Jurkat, Clone E6-1 (cell line): Measurements from ENCODE around the gene DSTYK.
"Not testable (repeated sequence)": the region's sequence is repeated elsewhere in the genome, so short reads cannot be mapped to it uniquely, and the experiment has no call there.

Experiments
- DNase-seq: peaks from one replicate; pipeline ENCODE4 v3.0.0-alpha.2; 2011; ENCODE audit warnings: low read depth, low spot score
- H3K4me3 ChIP-seq: 2 replicates; pipeline ENCODE4 v1.5.1; 2011; ENCODE audit warnings: mild to moderate bottlenecking, low read length, control low read depth, moderate library complexity

DSTYK gene

DNA sequence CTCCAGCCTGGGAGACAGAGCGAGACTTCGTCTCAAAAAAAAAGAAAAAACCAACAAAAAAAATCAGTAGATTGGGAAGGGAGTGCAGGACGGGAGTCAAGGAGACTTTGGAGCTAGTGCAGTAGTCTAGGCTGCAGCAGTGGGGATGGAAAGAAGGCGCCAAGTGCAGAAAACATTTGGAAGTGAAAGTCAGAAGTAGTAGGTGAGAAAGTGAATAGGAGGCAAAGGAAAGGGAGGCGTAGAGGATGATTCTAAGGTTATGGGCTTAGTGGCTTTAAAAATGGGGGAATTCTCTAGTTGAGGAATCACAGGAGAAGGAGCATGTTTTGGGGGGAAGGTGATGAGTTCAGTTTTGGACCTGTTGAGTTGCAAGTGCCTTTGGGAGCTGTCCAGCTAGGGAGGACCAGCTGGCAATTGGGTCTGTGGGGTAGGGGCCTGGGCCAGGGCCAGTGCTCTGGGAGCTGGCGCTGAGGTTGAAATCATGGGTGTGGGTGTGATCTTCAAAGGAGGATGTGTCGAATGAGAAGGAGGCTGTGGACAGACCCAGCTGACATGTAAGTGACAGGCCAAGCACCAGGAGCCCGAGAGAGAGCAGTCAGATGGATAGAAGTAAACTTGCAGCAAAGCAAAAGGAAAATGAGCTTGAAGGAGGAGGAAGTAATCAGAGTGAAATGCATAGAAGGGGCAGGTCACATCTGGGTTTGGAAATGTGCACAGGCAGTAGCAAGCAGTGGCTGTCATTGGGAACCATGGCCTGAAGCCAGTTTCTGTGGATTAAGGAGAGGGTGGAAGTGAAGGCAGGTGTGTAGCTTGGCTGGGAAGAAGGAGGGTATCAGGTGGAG is 32.1 kb upstream of the DSTYK start:
- no peak for DNase-seq
- no peak overlapping the region for H3K4me3 ChIP-seq

DNA sequence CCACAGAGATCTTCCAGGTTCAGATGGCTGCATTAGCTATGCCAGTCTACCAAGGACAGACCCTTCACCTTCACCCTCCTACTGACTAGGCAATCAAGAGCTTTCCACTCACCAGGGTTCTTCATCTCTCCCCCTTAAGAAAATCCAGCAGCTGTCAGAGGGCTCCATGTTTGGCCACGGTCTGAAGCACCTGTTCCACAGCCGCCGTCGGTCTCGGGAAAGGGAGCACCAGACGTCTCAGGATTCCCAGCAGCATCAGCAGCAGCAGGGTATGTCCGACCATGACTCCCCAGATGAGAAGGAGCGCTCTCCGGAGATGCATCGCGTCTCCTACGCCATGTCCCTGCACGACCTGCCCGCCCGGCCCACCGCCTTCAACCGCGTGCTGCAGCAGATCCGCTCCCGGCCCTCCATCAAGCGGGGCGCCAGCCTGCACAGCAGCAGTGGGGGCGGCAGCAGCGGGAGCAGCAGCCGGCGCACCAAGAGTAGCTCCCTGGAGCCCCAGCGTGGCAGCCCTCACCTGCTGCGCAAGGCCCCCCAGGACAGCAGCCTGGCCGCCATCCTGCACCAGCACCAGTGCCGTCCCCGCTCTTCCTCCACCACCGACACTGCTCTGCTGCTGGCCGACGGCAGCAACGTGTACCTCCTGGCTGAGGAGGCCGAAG is 30.0 kb upstream of the DSTYK start:
- no peak overlapping the region for H3K4me3 ChIP-seq
- DNase-seq: no peak

DNA sequence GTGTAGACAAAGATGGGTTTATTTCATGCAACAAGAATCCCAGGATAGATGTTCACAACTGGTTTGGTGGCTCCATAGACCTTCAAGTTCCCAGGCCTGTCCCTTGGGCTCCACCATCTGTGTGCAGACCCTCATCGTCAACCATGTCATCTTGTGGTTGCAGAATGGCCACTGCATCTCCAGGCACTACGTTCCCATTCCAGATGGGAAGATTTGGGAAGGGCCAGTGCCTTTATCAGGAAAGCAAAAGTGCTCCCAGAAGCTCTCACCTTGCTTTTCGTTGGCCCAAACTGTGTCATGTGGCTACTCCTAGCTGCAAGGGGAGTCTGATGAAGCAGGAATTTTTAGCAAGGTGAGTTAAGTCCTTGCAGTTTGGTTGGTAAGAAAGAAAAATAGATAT is 29.1 kb upstream of the DSTYK start:
- no peak for DNase-seq
- H3K4me3 ChIP-seq: no peak overlapping the region

DNA sequence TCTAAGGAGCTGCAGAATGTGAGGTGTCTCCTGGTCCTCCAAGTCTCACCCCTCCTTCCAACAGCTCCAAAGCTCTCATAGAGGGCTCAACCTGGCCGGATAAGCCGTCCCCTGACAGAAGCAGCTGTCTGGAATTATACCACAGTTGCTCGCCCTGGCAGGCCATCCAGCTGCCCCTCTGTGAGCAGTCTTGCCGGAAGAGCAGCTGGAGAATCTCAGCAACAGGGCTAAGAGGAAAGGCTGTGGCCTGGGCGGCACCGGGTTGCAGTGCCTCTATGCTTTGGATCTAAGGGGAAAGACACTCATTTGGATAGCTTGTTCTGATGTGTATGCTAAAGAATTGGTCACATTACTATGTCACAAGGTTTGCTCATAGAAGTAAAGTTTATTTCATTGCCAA is 28.6 kb upstream of the DSTYK start:
- no peak for DNase-seq
- H3K4me3 ChIP-seq: no peak overlapping the region

DNA sequence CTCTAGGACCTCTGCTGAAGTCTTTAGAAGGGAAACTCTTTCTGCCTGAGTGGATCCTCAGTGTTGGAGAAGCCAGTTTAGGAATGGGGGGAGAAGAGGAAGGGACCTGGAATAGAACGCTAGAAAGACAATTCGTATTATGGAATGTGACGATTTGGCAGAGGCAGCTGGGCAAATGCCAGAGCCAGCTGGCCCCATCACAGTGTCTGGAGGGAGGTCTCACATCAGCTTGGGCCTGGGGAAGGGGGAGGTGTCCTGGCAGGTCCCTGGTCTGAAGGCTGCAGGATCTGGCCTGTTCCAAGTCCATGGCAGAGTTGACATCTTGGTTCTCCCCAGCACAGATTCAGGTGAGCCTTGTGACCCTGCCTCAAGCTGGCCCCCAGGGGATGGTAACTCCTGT is 27.6 kb upstream of the DSTYK start:
- DNase-seq: no peak
- H3K4me3 ChIP-seq: no peak overlapping the region

DNA sequence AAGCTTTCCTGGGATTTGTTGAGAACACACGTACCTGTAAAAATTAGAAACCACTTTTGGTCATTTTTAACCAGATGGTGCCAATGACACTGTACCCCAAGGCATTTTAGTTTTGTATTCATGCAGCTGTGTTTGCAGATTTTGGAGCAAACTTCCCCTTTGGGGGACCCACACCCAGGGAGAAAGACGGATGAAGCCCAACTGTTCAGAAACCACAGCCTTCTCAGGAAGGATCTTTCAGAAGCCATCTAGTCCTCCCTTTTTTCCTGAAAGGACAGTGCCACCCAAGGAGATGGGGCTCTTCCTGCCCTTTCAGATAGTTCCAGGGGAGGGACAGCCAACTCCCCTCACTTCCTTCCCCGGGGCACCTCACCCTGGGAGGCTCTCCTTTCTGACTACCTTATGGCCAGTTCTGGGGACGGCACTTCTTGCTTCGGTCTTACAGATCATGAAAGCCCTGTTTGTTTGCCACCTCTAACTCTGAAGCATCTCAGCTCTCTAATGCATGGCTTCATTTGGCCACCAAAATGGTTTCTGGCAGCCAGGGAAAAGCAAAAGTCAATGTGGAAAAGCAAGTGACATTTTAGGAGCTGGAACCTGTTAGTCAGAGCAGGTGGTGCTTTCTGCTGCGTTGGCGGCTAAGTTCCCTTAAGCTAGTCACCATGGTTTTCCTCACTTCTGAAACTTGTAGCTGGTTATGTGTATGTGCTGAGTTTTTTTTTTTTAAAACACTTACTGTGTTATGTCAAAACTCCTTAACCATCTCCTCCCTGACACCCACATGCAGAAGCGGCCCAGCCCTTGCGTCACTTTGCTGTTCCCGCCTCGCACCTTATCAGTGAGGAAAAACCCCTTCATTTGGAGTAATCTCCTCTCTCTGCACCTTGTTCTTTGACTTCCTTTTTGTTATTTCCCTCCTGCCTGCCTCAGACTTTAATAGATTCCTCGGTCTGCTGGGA is 26.3 kb upstream of the DSTYK start:
- DNase-seq: no peak
- no peak overlapping the region for H3K4me3 ChIP-seq

DNA sequence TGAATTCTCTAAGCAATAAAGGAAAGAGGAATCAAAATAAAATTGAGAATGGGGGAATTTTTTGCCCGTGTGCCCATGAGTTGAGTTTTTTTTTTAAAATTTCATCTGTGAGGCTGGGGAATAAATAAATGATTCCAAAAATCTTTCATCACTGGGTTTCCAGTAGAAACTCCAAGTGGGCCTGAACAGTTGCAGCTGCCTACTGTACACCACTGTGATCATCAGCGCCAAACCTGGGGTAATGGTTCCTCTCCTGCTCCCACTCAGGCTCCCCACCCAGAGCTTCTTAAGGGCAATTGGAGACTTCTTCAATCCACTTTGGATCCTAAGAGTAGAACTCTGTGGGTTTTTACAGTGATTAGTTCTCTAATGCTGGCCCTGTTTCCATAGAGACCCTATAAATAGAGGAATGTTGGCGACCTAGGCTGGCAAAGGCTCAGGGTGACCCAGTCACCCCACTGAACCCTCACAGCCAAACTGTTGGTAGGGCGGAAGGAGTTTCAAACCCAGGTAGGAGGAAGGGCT is 25.5 kb upstream of the DSTYK start:
- no peak for DNase-seq
- H3K4me3 ChIP-seq: no peak overlapping the region

DNA sequence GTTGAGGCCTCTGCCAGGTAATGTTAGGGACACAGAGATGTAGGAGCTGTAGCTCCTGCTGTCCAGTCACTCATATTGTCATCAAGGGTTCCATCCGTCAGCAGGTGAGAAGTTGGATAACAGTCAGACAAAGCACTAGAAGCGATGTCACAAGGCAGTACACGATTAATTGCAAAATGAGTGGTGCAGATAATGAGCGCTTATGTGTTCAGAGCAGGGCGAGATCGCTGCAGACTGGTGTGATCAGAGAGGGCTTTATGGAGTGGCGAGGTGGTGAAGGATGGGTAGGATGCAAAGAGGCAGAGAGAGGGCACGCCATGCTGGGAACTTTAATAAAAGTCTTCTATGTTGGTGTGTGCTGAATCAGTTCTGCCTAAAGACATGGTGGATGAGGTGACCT is 25.0 kb upstream of the DSTYK start:
- DNase-seq: no peak
- no peak overlapping the region for H3K4me3 ChIP-seq

DNA sequence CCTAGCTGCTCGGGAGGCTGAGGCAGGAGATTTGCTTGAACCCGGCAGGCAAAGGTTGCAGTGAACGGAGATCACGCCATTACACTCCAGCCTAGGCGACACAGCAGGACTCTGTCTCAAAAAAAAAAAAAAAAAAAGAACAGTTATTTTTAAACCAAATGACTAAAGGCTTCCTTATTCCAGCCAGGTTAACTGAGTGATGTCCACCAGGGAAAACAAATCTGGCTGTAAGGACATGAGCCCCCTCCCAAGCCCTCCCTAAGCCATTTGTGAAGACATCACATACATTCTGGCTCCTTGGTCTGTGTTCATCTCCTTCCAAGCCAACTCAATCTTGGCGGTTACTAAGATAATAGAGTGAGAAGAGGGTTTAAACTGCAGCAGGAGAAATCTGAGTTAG is 24.4 kb upstream of the DSTYK start:
- H3K4me3 ChIP-seq: no peak overlapping the region
- no peak for DNase-seq

DNA sequence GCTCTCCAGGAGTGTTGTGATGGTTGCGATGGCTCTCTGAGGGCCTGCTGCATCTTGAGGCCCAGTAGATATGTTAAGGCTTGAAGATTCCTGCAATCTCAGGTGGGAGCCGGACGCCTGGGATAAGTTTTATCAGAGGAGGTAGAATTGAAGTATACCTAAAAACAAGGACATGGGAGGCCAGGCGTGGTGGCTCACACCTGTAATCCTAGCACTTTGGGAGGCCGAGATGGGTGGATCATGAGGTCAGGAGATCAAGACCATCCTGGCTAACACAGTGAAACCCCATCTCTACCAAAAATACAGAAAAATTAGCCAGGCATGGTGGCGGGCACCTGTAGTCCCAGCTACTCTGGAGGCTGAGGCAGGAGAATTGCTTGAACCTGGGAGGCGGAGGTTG is 22.5 kb upstream of the DSTYK start:
- H3K4me3 ChIP-seq, DNase-seq: not testable (repeated sequence)

DNA sequence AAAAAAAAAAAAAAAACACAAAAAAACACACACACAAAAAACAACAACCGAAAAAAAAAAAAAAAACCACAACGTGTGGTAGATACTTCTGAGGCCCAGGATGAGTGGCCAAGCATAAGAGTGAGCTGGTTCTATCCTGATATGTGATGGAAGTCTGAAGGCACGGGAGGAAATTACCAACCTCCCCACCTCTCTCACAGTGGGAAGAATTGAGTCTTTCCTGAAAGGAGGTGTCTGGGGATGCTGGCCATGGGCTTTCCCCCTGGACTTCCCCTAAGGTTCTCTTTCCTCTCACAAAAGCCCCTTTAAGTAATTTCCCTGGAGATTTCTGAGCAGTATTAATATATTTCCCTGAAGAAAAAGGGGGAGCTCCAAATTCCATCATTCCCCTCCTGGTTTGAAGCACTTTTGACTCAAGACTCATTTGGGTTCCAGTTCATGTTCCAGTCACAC is 21.5 kb upstream of the DSTYK start:
- no peak overlapping the region for H3K4me3 ChIP-seq
- DNase-seq: no peak

DNA sequence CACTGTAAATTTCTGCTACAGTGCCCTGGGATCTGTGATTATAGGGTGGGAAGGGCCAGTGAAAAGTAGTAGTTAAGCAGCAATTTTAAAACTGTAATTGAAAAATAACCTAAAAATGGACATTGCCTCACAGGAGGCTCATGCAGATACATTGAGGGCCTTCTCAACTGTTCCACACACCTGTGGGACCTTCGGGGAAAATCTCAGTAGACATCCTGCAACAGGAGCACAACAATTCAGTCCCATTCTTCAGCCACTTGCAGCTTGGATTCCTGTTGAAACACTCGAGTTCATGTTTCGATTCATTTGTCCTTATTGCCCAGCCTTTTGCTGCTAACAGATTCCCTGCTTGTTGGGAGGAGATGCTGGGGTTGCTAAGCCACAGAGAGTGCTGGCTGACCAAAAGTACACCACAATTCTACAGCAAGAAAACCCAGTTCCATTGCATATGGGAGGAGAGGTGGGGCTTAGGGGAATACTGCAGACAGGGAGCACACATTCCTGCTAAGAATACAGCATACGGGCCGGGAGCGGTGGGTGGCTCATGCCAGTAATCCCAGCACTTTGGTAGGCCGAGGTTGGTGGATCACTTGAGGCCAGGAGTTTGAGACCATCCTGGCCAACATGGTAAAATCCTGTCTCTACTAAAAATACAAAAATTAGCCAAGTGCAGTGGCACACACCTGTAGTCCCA is 20.8 kb upstream of the DSTYK start:
- DNase-seq: no peak
- H3K4me3 ChIP-seq: no peak overlapping the region

DNA sequence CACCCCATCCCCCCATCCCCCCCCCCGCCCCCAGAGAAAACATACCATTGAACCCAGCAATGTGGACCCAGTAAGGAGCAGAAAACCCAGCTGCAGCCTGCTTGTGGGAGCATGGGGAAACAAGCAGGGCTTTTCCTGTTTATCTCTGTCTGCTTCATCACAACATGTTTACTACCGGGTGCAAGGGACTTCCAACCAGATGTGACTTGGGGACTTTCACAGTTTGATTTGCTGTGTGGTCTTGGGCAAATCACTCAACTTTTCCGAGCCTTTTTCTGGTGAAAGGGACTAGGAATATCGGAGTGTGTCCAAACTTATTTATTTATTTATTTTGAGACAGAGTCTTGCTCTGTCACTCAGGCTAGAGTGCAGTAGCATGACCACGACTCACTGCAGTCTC is 19.5 kb upstream of the DSTYK start:
- H3K4me3 ChIP-seq: no peak overlapping the region
- DNase-seq: no peak

DNA sequence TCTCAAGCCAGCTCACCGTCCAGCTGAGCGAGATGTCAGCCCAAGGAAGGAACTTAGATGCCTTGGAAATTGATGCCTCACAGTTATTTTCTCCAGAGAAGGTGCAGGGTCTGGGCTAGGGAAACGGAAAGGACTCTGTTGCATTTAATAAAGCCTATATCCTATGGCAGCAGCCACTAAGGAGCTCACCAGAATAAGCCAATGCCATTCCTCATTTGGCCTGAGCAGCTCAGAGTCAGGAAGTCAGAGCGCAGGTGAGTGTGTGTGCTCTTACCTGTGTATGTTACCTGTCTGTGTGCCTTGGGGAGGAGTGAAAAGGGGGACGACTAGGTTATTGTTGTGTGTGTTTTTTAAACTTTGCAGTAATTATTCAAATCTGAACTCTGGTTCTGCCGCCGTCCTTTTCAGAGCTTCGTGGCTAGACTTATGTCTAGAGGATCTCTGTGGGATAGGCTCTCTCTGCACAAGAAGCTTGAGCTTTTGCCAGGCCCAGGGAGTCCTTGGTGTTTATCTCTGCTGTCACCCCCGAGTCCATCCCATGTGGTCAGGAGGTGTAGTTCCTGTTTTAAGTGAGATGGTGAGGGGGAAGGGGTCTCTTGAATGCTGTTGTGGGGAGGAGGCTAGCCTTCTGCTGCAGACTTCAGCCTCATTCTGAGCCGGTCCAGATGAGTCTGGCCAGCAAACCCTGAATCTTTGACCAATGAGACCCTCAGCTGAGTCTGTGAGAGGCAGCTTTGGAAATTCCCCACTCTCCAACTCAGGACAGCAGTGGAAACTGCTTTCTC is 18.6 kb upstream of the DSTYK start:
- no peak for DNase-seq
- H3K4me3 ChIP-seq: no peak overlapping the region

DNA sequence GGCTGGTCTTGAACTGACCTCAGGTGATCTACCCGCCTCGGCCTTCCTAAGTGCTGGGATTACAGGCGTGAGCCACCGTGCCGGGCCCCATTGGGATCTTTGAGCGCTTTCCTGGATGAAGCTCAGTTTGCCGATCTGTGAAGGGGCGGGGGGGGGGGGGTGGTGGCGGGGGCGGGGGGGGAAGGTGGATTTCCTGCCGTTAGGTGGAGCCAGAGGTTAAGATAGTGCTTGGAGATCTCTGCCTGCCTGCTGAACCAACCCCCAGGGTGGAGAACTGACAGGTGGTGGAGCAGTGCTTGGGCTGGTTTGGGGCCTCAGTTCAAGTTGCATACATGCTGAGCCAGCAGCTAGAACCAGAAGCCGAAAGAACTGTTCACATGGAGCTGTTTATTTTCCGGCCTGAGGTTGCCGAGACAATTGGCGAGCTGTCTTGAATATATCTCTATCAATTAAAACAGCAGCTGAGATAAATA is 17.9 kb upstream of the DSTYK start:
- DNase-seq: peak; percentile 80

DNA sequence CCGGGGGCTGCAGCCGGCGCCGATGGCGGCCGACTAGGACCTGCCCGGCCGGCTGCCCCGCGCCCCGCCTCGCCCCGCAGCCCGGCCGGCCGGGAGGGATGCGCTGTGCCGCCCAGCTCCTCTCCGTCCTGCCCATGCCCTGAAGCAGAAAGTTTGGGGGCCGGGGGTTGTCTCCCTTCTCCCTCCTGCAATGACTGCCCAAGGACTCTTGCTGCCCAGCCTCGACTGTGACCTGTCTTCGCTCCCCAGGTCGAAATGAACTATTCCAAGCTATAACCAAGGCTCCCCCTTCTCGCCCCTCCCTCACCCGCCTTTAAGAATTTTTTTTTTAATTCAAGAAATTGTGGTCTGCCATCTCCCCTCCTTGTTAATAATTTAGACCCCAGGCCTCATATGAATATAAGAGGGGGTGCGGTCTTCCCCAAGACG is 16.6 kb upstream of the DSTYK start:
- DNase-seq: no peak
- H3K4me3 ChIP-seq: peak overlapping the region; percentile 61

More for the DNA sequence above, 17.9 kb upstream of the DSTYK start:
- H3K4me3 ChIP-seq: peak overlapping the region; percentile 61

DNA sequence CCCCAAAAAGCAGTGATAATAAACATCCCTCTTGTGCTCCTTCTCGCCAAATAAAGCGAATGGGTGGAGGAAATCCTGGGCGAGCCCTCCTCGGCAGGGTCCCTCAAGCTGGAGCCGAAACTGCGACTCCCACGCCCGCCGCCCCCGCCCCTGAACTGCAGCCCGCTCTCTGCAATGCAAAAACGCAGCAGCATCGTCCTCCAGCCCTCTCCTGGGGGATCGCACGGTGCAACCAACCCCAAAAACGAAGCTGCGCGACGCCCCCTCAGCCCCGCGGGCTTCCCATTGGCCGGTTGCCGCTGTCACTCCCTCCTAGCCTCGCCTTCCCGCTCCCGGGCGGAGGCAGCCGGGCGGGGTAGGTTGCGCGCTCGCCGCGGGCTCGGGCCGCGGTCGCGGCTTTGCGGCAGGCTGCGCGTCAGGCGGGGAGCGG is 16.1 kb upstream of the DSTYK start, which contains the start of gene TMCC2:
TSS of gene TMCC2 (plus strand) at position 363 of the 430 bp plus-strand sequence. CDS start 619 bp downstream, outside the sequence.
- peak within 1 kb of the TSS; percentile 61 for H3K4me3 ChIP-seq
- DNase-seq: peak; percentile 85
